GM12865 (cell line): ENCODE measurements around the gene RPGRIP1L.

Experiments used
- DNase-seq: peaks from one replicate; pipeline ENCODE4 v3.0.0; 2010; ENCODE audit warnings: low read depth
- H3K4me3 ChIP-seq: 2 replicates; pipeline ENCODE4 v1.5.1; 2011; ENCODE audit warnings: mild to moderate bottlenecking, low read depth, low read length, control low read depth
- CTCF ChIP-seq: IDR thresholded peaks from 2 replicates; pipeline ENCODE4 v1.5.1; 2011; ENCODE audit warnings: low read length, control low read depth, low read depth, inconsistent platforms; ENCODE audit not compliant: insufficient read depth; ENCODE audit errors: missing control alignments

Gene RPGRIP1L

GRCh38 chr16:53743149-53743566, 39.5 kb upstream of the RPGRIP1L start:
- peak; percentile 28 for DNase-seq
- H3K4me3 ChIP-seq = no peak overlapping the region
- peak; percentile 56 for TF ChIP-seq CTCF

- H3K4me3 ChIP-seq = no peak overlapping the region
- no peak for DNase-seq
- no peak for TF ChIP-seq CTCF
These were observed 37.9 kb upstream of the RPGRIP1L start for GRCh38 chr16:53741546-53741945.

GRCh38 chr16:53740933-53741531, 37.4 kb upstream of the RPGRIP1L start:
- TF ChIP-seq CTCF = no peak
- H3K4me3 ChIP-seq = no peak overlapping the region
- DNase-seq = no peak

- TF ChIP-seq CTCF = no peak
- DNase-seq = no peak
- no peak overlapping the region for H3K4me3 ChIP-seq
These were observed 36.8 kb upstream of the RPGRIP1L start for GRCh38 chr16:53740476-53740875.

GRCh38 chr16:53737552-53737951, 33.9 kb upstream of the RPGRIP1L start:
- H3K4me3 ChIP-seq = no peak overlapping the region
- no peak for DNase-seq

GRCh38 chr16:53736297-53736696, 32.6 kb upstream of the RPGRIP1L start:
- no peak for TF ChIP-seq CTCF
- no peak for DNase-seq
- H3K4me3 ChIP-seq = no peak overlapping the region

More at GRCh38 chr16:53737552-53737951, 33.9 kb upstream of the RPGRIP1L start:
- TF ChIP-seq CTCF = no peak

- TF ChIP-seq CTCF = no peak
- DNase-seq = no peak
- no peak overlapping the region for H3K4me3 ChIP-seq
These were observed 31.2 kb upstream of the RPGRIP1L start for GRCh38 chr16:53734908-53735307.
